IMR-90 (cell line): ENCODE results near the gene ZNF618. TPM values are rescaled to one million over a fixed set of nuclear protein-coding genes. Genes with fewer than 3 reads are reported as not detected.

Experiments
- ATAC-seq: fragments of 200-7000 bp; cut with Tn5 transposase; 2 replicates; pipeline ENCODE4 v1.9.1; 2020; ENCODE audit warnings: low read depth, mild to moderate bottlenecking, moderate library complexity
- BruUV-seq: library from RNA; stranded (reverse); fragments of 400-500 nt; replicated peaks from 2 replicates; lab custom pipeline; 2021; lab: Mats Ljungman, UMichigan
- CTCF ChIA-PET: fragments of 300-600 bp; formaldehyde crosslinking; extraction: SDS; loops from one replicate; lab custom pipeline; 2021; ENCODE audit warnings: antibody characterized with exemption; lab: Yijun Ruan, JAX
- POLR2A ChIA-PET: fragments of 300-600 bp; sonication (Branson Sonifier 250); formaldehyde crosslinking; loops from one replicate; lab custom pipeline; 2022; ENCODE audit warnings: antibody characterized with exemption; ENCODE audit not compliant: unreplicated experiment; lab: Charles Lee
- DNase-seq: peaks from one replicate; pipeline ENCODE4 v3.0.0; 2013
- H2AFZ ChIP-seq: replicated peaks from 2 replicates; pipeline ENCODE3; 2013; ENCODE audit warnings: low read length, mild to moderate bottlenecking; ENCODE audit not compliant: poor library complexity
- H2AK5ac ChIP-seq: 2 replicates; pipeline ENCODE4 v1.6.1; 2013; ENCODE audit warnings: low read depth, low read length, inconsistent platforms
- H2AK9ac ChIP-seq: replicated peaks from 2 replicates; pipeline ENCODE3; 2013; ENCODE audit warnings: mild to moderate bottlenecking, low read depth, low read length, moderate library complexity; ENCODE audit not compliant: poor library complexity
- H2BK120ac ChIP-seq: 2 replicates; pipeline ENCODE4 v1.6.1; 2013; ENCODE audit warnings: low read depth, low read length, inconsistent platforms
- H2BK15ac ChIP-seq: 3 replicates; pipeline ENCODE4 v1.6.1; 2013; ENCODE audit warnings: low read depth, low read length, inconsistent platforms
- H2BK20ac ChIP-seq: 2 replicates; pipeline ENCODE4 v1.6.1; 2013; ENCODE audit warnings: low read depth, mild to moderate bottlenecking, inconsistent platforms, low read length, moderate library complexity
- H2BK5ac ChIP-seq: 2 replicates; pipeline ENCODE4 v1.6.1; 2013; ENCODE audit warnings: mild to moderate bottlenecking, low read depth, low read length, inconsistent platforms; ENCODE audit not compliant: poor library complexity, severe bottlenecking
- H3K14ac ChIP-seq: replicated peaks from 2 replicates; pipeline ENCODE4 v1.6.1; 2013; ENCODE audit warnings: low read depth, low read length, inconsistent platforms
- H3K18ac ChIP-seq: 2 replicates; pipeline ENCODE4 v1.6.1; 2013; ENCODE audit warnings: low read depth, low read length, control low read depth
- H3K23ac ChIP-seq: 2 replicates; pipeline ENCODE4 v1.6.1; 2013; ENCODE audit warnings: low read depth, low read length, inconsistent platforms
- H3K27ac ChIP-seq: 2 replicates; pipeline ENCODE4 v1.5.1; 2013; ENCODE audit warnings: mild to moderate bottlenecking, control low read depth, low read length; ENCODE audit not compliant: insufficient read depth
- H3K27me3 ChIP-seq: 2 replicates; pipeline ENCODE4 v1.6.1; 2013; ENCODE audit warnings: low read length; ENCODE audit not compliant: control insufficient read depth, insufficient read depth
- H3K36me3 ChIP-seq: 2 replicates; pipeline ENCODE4 v1.6.1; 2013; ENCODE audit warnings: low read length, mixed read lengths; ENCODE audit not compliant: control insufficient read depth, insufficient read depth
- H3K4ac ChIP-seq: 2 replicates; pipeline ENCODE4 v1.6.1; 2013; ENCODE audit warnings: low read depth, low read length, inconsistent platforms
- H3K4me1 ChIP-seq: 2 replicates; pipeline ENCODE4 v1.6.1; 2013; ENCODE audit warnings: low read length, mixed read lengths; ENCODE audit not compliant: control insufficient read depth, insufficient read depth
- H3K4me2 ChIP-seq: 2 replicates; pipeline ENCODE4 v1.6.1; 2013; ENCODE audit warnings: low read depth, mild to moderate bottlenecking, control low read depth, low read length, moderate library complexity
- H3K4me3 ChIP-seq: 2 replicates; pipeline ENCODE4 v1.5.1; 2013; ENCODE audit warnings: low read depth, mild to moderate bottlenecking, control low read depth, low read length, moderate library complexity; ENCODE audit not compliant: insufficient read depth
- H3K56ac ChIP-seq: 2 replicates; pipeline ENCODE4 v1.6.1; 2013; ENCODE audit warnings: low read length, inconsistent platforms; ENCODE audit not compliant: insufficient read depth; ENCODE audit errors: extremely low read depth
- H3K79me1 ChIP-seq, 2 experiments: 2 replicates each; pipeline ENCODE4 v1.6.1; 2013; ENCODE audit warnings: low read length in 2 of 2, inconsistent platforms in 1 of 2, low read depth in 1 of 2
- H3K9ac ChIP-seq: 2 replicates; pipeline ENCODE4 v1.6.1; 2013; ENCODE audit warnings: low read depth, low read length, control low read depth
- H3K9me1 ChIP-seq: 2 replicates; pipeline ENCODE4 v1.6.1; 2013; ENCODE audit warnings: low read length, inconsistent platforms; ENCODE audit not compliant: insufficient read depth
- H3K9me3 ChIP-seq: 2 replicates; pipeline ENCODE4 v1.6.1; 2013; ENCODE audit warnings: low read length; ENCODE audit not compliant: control insufficient read depth, insufficient read depth
- H4K20me1 ChIP-seq: 2 replicates; pipeline ENCODE4 v1.6.1; 2013; ENCODE audit warnings: low read length, inconsistent platforms; ENCODE audit not compliant: insufficient read depth
- H4K5ac ChIP-seq: 2 replicates; pipeline ENCODE4 v1.6.1; 2013; ENCODE audit warnings: mild to moderate bottlenecking, low read depth, low read length, control low read depth
- H4K8ac ChIP-seq, 2 experiments: 2 replicates each; pipeline ENCODE4 v1.6.1; 2013; ENCODE audit warnings: low read depth in 2 of 2, low read length in 2 of 2, control low read depth in 1 of 2, inconsistent platforms in 1 of 2
- H4K91ac ChIP-seq: 2 replicates; pipeline ENCODE4 v1.6.1; 2013; ENCODE audit warnings: low read depth, low read length, inconsistent platforms; ENCODE audit not compliant: insufficient read depth
- CEBPB ChIP-seq: IDR thresholded peaks from 2 replicates; pipeline ENCODE4 v1.6.1; 2012; ENCODE audit warnings: low read depth, low read length, improper control_type of control experiment
- CHD1 ChIP-seq: IDR thresholded peaks from 2 replicates; pipeline ENCODE4 v1.6.1; 2012; ENCODE audit warnings: low read depth, low read length, improper control_type of control experiment
- ELK1 ChIP-seq: fragments of 150-350 bp; IDR thresholded peaks from 2 replicates; pipeline ENCODE4 v1.6.1; 2016; ENCODE audit warnings: low read depth, mild to moderate bottlenecking, low read length, moderate library complexity, borderline replicate concordance
- FOS ChIP-seq: fragments of 150-350 bp; IDR thresholded peaks from 2 replicates; pipeline ENCODE4 v1.6.1; 2016; ENCODE audit warnings: low read depth, low read length
- MAZ ChIP-seq: IDR thresholded peaks from 2 replicates; pipeline ENCODE4 v1.6.1; 2012; ENCODE audit warnings: low read depth, mild to moderate bottlenecking, low read length, improper control_type of control experiment, moderate library complexity, borderline replicate concordance
- MXI1 ChIP-seq: IDR thresholded peaks from 2 replicates; pipeline ENCODE4 v1.6.1; 2012; ENCODE audit warnings: low read depth, mild to moderate bottlenecking, low read length, moderate library complexity, borderline replicate concordance
- NFE2L2 ChIP-seq: fragments of 150-350 bp; IDR thresholded peaks from 2 replicates; pipeline ENCODE4 v1.6.1; 2016; ENCODE audit warnings: low read depth, mild to moderate bottlenecking, low read length
- POLR2A ChIP-seq: IDR thresholded peaks from 2 replicates; pipeline ENCODE4 v1.6.1; 2012; ENCODE audit warnings: mild to moderate bottlenecking, low read depth, low read length
- RCOR1 ChIP-seq: IDR thresholded peaks from 2 replicates; pipeline ENCODE4 v1.6.1; 2012; ENCODE audit warnings: mild to moderate bottlenecking, low read length, improper control_type of control experiment; ENCODE audit not compliant: insufficient replicate concordance
- RFX5 ChIP-seq: IDR thresholded peaks from 2 replicates; pipeline ENCODE4 v1.8.0; 2012; ENCODE audit warnings: low read depth, mild to moderate bottlenecking, low read length, moderate library complexity
- SMC3 ChIP-seq: fragments of 150-350 bp; IDR thresholded peaks from 2 replicates; pipeline ENCODE4 v1.6.1; 2016; ENCODE audit warnings: low read depth, mild to moderate bottlenecking, antibody characterized with exemption, low read length, moderate library complexity
- WGBS, 2 experiments: methylation state at CpG; one replicate each; pipeline versions ENCODE4 v1.1.5 to v1.1.7; 2013; ENCODE audit warnings: missing lambda C conversion rate in 2 of 2; ENCODE audit not compliant: insufficient read length in 1 of 2; ENCODE audit errors: extremely low coverage in 2 of 2; 5-methylcytosine and 5-hydroxymethylcytosine counted together
- dilution Hi-C: fragments of 300-500 bp; cut with HindIII; formaldehyde crosslinking; loops from one replicate; pipeline ENCODE4 v1.14.3; 2018; ENCODE audit warnings: low sequenced_read_pairs; ENCODE audit not compliant: unreplicated experiment
- in situ Hi-C: fragments of 300-500 bp; cut with MboI; formaldehyde crosslinking; loops from 3 replicates; pipeline ENCODE4 v1.14.3; 2019; ENCODE audit warnings: low sequenced_read_pairs, inconsistent platforms, mixed read lengths
- intact Hi-C: fragments of 100-400 bp; cut with micrococcal nuclease; formaldehyde crosslinking; loops from 2 replicates; pipeline ENCODE4 v1.10.0; 2022
- polyA plus RNA-seq, 3 experiments: library from polyadenylated mRNA; depleted of rRNA; stranded (reverse); fragments of >200 nt; gene quantifications; 2 replicates each; pipeline ENCODE4 v1.2.3, GENCODE V29; 2012; ENCODE audit warnings: low replicate concordance in 1 of 3
- total RNA-seq: library from RNA; depleted of rRNA; stranded (reverse); fragments of >200 nt; gene quantifications from 2 replicates; pipeline ENCODE4 v1.2.3, GENCODE V29; 2012
- TF ChIP-seq, protein P1 (sequence below): conservative IDR thresholded peaks from 2 replicates; pipeline ENCODE4 v1.5.1; 2012; ENCODE audit warnings: mild to moderate bottlenecking, low read depth, low read length, improper control_type of control experiment

The ZNF618 gene
- total and polyA plus RNA-seq, 2 of the 4 experiments (the other 2 are of a cell fraction): 8.2 to 9.4 TPM

GRCh38 chr9:114076237-114077161 is 200.4 kb downstream of the ZNF618 start:
- Histone ChIP-seq H2AK5ac (no peak overlapping the region), H4K20me1 (no peaks in the 10 kb centered on the region), H4K8ac (no peak overlapping the region), H3K4ac (no peak overlapping the region), H3K4me1 (no peaks in the 10 kb centered on the region; the same call in 1 of the 2 replicates), H3K36me3 (no peaks in the 10 kb centered on the region), H3K27ac (no peak overlapping the region), H3K9me3 (no peaks in the 10 kb centered on the region; the same call in 1 of the 2 replicates), H2AFZ (no peak overlapping the region), H2BK15ac (no peak overlapping the region), H3K14ac (no peak overlapping the region), H3K23ac (no peak overlapping the region), H2BK120ac (no peak overlapping the region), H4K91ac (no peak overlapping the region), H3K4me3 (no peak overlapping the region), H3K4me2 (no peak overlapping the region), H2BK20ac (no peak overlapping the region), H3K9ac (no peak overlapping the region), H4K5ac (no peak overlapping the region), H3K56ac (no peak overlapping the region), H3K79me1 (no peaks in the 10 kb centered on the region), H2BK5ac (no peak overlapping the region), H3K18ac (no peak overlapping the region), H2AK9ac (no peak overlapping the region), H3K27me3 (peaks cover 54% of the 10 kb centered on the region), H3K9me1 (no peaks in the 10 kb centered on the region)
- intact Hi-C loops (no loop called here), dilution Hi-C loops (no loop called here), in situ Hi-C loops (no loop called here)
- ATAC-seq: no peak
- DNase-seq: no peak
- TF ChIP-seq RCOR1: no peak
- no peak for TF ChIP-seq CHD1
- no peak for TF ChIP-seq RFX5
- TF ChIP-seq MXI1: no peak
- no peak for TF ChIP-seq ELK1
- TF ChIP-seq, protein P1, sequence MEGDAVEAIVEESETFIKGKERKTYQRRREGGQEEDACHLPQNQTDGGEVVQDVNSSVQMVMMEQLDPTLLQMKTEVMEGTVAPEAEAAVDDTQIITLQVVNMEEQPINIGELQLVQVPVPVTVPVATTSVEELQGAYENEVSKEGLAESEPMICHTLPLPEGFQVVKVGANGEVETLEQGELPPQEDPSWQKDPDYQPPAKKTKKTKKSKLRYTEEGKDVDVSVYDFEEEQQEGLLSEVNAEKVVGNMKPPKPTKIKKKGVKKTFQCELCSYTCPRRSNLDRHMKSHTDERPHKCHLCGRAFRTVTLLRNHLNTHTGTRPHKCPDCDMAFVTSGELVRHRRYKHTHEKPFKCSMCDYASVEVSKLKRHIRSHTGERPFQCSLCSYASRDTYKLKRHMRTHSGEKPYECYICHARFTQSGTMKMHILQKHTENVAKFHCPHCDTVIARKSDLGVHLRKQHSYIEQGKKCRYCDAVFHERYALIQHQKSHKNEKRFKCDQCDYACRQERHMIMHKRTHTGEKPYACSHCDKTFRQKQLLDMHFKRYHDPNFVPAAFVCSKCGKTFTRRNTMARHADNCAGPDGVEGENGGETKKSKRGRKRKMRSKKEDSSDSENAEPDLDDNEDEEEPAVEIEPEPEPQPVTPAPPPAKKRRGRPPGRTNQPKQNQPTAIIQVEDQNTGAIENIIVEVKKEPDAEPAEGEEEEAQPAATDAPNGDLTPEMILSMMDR: no peak
- TF ChIP-seq CEBPB: no peak
- TF ChIP-seq POLR2A: no peak
- no peak for TF ChIP-seq FOS
- no peak for TF ChIP-seq SMC3
- TF ChIP-seq NFE2L2: no peak
- no peak for TF ChIP-seq MAZ
- 82% methylated on average over 5 of the region's 14 CpGs; no CpG with 5 or more reads in 1 of the 2 experiments for WGBS, 2 experiments
- CTCF ChIA-PET: interaction anchor here (0.6 kb wide), 1 partner anchor 297 kb away, joined by 4 read pairs; no protein-coding TSS in a partner anchor
- BruUV-seq: no TSS peak
- POLR2A ChIA-PET: no interaction called here
